HG02870 (cell line): ENCODE measurements around the gene ASH1L.
"Not testable (repeated sequence)": the region's sequence is repeated elsewhere in the genome, so short reads cannot be mapped to it uniquely, and the experiment has no call there.

Source experiments
- ATAC-seq: cut with Tn5 transposase; IDR thresholded peaks from one replicate; pipeline ENCODE4 v1.9.1; 2021; ENCODE audit warnings: mild to moderate bottlenecking, moderate library complexity; ENCODE audit not compliant: unreplicated experiment

The ASH1L gene

GRCh38 chr1:155454096-155454495, 108.5 kb downstream of the ASH1L start:
- ATAC-seq, result no peak

DNA sequence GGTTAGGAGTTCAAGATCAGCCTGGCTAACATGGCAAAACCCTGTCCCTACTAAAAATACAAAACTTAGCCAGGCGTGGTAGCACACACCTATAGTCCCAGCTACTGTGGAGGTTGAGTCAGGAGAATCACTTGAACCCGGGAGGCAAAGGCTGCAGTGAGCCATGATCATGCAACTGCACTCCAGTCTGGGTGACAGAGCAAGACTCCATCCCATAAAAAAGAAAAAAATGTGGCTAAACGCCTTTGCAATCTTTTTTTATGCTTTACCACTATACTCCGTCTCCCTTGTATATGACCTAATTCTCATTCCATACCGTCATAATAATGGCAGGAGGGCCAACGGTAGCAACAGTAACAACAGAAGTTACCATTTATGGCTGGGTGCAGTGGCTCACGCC, 109.5 kb downstream of the ASH1L start:
- no peak for ATAC-seq

GRCh38 chr1:155451199-155451598, 111.4 kb downstream of the ASH1L start:
- ATAC-seq, result no peak

GRCh38 chr1:155442431-155442830, 120.2 kb downstream of the ASH1L start:
- not testable (repeated sequence) for ATAC-seq

GRCh38 chr1:155437405-155437804, 125.2 kb downstream of the ASH1L start:
- no peak for ATAC-seq

DNA sequence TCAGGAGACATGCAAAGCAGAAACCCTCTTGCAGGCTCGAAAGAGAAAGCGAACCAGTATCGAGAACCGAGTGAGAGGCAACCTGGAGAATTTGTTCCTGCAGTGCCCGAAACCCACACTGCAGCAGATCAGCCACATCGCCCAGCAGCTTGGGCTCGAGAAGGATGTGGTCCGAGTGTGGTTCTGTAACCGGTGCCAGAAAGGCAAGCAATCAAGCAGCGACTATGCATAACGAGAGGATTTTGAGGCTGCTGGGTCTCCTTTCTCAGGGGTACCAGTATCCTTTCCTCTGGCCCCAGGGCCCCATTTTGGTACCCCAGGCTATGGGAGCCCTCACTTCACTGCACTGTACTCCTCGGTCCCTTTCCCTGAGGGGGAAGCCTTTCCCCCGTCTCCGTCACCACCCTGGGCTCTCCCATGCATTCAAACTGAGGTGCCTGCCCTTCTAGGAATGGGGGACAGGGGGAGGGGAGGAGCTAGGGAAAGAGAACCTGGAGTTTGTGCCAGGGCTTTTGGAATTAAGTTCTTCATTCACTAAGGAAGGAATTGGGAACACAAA, 128.7 kb downstream of the ASH1L start:
- ATAC-seq, result not testable (repeated sequence)

DNA sequence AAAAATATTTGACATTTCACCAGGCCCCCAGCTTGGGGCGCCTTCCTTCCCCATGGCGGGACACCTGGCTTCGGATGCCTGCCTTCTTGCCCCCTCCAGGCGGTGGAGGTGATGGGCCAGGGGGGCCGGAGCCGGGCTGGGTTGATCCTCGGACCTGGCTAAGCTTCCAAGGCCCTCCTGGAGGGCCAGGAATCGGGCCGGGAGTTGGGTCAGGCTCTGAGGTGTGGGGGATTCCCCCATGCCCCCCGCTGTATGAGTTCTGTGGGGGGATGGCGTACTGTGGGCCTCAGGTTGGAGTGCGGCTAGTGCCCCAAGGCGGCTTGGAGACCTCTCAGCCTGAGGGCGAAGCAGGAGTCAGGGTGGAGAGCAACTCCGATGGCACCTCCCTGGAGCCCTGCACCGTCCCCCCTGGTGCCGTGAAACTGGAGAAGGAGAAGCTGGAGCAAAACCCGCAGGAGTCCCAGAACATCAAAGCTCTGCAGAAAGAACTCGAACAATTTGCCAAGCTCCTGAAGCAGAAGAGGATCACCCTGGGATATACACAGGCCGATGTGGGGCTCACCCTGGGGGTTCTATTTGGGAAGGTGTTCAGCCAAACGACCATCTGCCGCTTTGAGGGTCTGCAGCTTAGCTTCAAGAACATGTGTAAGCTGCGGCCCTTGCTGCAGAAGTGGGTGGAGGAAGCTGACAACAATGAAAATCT, 129.3 kb downstream of the ASH1L start:
- not testable (repeated sequence) for ATAC-seq

GRCh38 chr1:155424091-155424490, 138.5 kb downstream of the ASH1L start:
- ATAC-seq, result no peak

GRCh38 chr1:155420788-155421187, 141.8 kb downstream of the ASH1L start:
- ATAC-seq, result no peak

DNA sequence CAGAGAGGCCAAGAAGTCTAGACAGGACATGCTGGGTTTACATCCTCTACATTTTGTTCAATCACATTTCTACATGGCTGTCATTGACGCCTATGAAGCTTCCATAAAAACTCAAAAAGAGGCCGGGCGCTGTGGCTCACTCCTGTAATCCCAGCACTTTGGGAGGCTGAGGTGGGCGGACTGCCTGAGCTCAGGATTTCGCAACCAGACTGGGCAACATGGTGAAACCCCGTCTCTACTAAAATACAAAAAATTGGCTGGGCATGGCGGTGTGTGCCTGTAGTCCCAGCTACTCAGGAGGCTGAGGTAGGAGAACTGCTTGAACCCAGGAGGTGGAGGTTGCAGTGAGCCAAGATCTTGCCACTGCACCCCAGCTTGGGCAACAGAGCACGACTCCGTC, 150.8 kb downstream of the ASH1L start:
- ATAC-seq, result not testable (repeated sequence)

GRCh38 chr1:155410931-155411330, 151.7 kb downstream of the ASH1L start:
- ATAC-seq, result no peak

GRCh38 chr1:155396874-155397476, 165.6 kb downstream of the ASH1L start:
- ATAC-seq, result no peak

DNA sequence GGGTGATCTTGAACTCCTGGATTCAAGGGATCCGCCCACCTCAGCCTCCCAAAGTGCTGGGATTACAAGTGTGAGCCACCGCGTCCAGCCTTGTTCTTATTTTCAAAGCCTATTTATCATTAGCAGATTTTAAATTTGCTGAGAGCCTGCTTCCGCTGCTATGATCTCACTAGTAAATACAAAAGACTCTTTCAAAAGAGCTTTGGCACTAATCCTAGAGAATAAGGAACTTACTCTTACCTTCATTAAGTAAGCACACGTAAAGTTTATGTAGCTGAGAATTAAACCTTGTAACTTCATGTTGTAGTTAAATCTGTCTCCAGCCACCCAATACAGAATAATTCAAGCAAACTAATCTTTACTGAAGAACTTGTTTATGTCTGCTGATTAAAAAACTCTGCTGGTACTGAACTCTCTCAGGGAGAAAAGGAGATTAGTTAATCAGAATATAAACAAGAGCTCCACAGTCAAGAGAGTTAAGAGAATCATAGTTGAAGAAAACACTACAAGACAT, 169.6 kb downstream of the ASH1L start:
- no peak for ATAC-seq

DNA sequence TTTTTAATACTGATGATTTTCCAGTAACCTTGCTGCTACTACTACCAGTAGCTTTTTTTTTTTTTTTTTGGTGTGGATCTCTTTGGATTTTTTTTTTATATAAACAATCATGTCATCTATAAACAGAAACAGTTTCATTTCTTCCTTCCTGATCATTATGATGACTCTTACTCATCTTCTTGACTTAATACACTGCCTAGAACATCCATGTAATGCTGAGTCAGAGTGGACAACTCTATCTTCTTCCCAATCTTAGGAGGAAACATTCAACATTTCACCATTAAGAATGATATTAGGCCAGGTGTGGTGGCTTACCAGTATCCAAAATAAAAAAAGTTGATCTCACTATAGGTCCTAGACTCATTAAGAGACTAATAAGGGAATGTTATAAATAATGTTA, 172.8 kb downstream of the ASH1L start:
- no peak for ATAC-seq

- ATAC-seq, result not testable (repeated sequence)
Measured at GRCh38 chr1:155385836-155386235, 176.8 kb downstream of the ASH1L start.

GRCh38 chr1:155383406-155383805, 179.2 kb downstream of the ASH1L start:
- ATAC-seq, result no peak

GRCh38 chr1:155379631-155380090, 182.9 kb downstream of the ASH1L start:
- no peak for ATAC-seq

- ATAC-seq, result no peak
Measured at GRCh38 chr1:155379180-155379579, 183.4 kb downstream of the ASH1L start.

- ATAC-seq, result no peak
Measured at GRCh38 chr1:155360051-155360450, 202.6 kb downstream of the ASH1L start.

DNA sequence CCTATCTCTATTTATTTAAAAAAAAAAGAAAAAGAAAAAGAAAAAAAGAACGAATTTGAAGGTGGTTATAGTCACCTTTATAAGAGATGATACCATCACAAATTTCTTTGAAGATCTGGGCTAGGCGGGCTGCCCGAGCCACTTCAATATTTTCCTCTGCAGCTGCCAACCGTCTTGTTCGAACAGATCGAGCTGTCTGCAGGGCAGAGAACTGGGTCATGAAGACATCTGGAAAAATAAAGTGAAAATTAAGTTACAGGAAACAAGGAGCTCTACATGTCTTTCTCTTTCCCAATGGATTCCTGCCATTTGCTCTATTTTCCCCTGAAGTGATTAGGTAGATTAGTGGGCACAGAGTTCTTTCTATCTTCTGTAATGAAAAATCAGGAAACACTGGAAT, 210.0 kb downstream of the ASH1L start:
- ATAC-seq, result no peak

DNA sequence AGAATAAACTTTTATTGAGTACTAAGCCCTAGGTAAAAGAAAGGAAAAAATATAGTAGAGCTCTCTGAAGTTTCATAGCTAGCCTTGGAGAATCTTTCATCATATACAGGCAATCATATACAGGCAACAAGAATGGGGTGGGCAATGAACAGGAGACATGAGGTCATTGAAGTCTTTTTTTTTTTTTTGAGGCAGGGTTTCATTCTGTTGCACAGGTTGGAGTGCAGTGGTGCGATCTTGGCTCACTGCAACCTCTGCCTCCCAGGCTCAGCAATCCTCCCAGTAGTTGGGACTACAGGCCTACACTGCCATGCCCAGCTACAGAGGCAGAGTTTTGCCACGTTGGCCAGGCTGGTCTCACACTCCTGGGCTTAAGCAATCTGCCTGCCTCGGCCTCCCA, 219.8 kb downstream of the ASH1L start:
- no peak for ATAC-seq

DNA sequence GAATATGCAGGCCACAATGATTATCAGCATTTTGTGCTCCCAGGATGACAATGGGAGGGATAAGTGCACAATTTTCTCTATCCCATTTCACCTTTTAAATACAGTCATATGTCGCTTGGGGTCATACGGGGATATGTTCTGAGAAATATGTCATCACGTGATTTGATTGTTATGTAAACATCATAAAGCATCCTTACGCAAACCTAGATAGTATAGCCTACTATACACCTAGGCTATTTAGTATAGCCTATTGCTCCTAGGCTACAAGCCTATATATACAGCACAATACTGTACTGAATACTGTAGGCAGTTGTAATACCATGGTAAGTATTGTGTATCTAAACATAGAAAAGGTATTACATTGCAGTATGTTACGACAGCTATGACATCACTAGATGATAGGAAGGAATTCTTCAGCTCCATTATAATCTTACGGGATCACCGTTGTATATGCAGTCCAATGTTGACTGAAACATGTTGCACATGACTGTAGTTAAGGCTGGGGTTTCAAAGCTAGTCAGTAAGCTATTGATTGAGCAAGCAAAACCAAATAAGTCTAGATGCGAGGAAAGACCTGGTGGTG, 223.0 kb downstream of the ASH1L start:
- no peak for ATAC-seq
